ENCODE data around the gene MAML2.

Gene MAML2

DNA sequence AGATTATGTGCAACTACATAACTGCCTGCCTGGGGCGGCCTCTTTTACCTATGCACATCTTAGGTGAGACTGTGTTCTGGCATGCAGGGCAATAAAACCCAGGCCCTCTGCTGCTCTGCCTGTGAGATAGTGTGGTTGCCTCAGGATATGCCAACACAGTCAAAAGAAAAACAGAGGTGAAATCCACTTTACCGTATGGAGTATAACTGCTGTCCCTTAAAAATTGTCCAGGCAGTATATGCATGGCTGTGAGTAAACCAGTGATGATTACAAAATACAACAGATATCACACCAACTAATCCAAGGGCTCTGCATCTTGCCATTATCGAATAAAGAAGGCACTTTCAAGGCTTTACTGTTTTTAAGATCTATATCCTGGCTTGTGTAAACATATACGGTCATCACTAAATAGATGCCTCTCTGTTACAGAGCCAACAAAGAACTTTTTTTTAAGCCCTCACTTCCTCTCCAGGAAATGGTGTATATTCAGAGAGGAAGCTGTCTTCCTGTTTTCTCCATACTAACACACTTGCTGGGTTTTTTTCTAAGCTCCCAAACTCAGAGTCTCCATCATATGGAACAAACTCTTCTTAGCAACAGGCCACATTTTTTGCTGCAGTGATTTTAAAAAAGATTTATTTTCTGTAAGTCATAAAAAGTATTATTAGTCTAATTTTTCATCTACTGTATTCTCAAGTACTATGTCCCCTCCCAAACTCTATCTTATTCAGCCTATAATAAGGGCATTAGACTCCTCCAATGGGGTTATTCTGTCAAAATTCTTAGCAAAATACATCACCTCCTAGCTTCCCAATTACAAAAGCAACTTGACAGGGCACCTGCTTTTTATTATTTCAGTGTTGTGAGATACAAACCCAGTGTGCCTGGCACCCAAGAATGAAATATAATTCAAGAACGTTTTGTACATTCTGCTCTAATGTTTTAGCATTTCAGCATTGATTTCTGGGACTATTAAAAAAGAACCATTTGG is 135.2 kb downstream of the MAML2 start:
- no peak for DNase-seq (ENCODE audit: low spot score)

DNA sequence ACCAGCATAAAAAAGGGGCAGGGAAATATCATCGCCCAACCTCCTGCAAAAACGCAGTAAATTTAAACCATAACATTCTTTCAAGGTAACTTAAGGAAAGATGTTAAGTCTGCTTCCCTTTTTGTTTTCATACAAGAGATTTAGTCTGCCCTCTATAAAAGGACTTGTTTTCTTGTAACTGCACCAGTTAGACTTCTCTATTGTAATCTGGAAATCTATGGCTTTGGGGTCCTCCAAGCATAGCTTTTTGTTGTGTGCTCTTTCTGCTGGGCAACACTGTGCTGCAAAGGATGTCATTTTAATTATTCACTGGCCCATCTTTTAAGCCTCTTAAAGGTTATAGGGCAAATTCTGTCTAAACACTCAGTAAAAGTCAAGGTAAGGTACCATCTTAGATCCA is 136.0 kb downstream of the MAML2 start:
- DNase-seq (ENCODE audit: low spot score): no peak

DNA sequence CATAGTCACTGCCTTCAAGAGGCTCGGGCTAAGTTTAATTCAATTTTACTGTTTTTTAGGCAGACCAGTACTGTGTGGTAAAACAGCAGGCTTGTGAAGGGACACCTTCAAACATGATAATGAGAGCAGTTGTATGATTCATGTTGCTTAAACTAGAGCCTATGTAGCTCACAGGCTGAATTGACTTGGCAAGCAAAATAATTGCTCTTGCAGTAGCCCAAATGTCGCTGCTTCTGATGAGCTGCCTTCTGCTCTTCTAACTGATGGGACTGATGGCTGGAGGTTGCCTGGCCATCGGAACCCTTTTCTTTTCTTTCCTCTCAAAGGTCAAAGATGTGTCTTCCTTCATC is 137.6 kb downstream of the MAML2 start:
- no peak for DNase-seq (ENCODE audit: low spot score)

DNA sequence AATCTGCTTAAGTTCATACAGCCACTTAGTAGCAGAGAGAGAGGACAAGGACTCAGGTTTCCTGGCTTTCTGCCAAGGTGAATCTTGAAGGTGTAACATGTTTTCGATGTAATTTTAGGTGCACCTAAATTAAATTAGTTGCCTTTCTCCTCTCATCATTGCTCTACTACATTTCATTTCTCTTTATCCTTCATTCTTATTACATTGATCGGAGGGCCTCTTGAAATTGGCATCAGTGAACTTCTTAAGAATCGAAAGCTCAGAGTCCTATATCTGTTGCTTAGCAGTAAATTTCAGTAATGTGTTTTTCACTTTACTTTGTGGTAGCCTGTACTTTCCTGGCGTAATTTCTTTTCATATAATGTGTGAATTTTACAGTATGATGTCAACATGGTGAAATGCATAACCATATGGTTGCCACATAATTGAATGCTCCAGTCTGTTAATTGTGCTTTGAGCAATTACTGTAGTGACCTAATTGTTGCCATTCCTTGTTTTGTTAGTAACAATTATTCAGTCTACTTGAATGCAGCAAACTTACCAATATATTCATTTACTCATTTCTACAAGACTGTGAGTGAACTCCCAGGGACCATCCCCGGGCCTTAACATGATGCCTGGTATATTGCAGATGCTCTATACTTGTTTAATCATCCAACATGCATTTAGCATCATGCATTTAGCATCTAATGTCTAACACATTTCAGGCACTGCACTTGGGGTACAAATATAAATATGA is 138.1 kb downstream of the MAML2 start:
- DNase-seq (ENCODE audit: low spot score): no peak

DNA sequence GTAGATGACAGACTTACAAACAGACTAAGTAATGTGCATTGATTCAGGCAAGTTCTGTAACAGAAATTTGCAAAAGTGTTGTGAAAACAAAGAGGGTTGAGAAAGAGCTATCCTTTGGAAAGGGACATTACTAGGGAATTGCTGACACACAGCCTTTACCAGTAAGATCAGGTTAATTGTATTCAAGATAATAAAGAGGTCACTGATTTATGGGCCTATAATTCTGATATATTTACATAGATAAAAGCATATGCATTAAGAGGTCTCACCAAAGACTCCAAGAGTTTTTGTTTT is 138.7 kb downstream of the MAML2 start:
- no peak for DNase-seq (ENCODE audit: low spot score)

DNA sequence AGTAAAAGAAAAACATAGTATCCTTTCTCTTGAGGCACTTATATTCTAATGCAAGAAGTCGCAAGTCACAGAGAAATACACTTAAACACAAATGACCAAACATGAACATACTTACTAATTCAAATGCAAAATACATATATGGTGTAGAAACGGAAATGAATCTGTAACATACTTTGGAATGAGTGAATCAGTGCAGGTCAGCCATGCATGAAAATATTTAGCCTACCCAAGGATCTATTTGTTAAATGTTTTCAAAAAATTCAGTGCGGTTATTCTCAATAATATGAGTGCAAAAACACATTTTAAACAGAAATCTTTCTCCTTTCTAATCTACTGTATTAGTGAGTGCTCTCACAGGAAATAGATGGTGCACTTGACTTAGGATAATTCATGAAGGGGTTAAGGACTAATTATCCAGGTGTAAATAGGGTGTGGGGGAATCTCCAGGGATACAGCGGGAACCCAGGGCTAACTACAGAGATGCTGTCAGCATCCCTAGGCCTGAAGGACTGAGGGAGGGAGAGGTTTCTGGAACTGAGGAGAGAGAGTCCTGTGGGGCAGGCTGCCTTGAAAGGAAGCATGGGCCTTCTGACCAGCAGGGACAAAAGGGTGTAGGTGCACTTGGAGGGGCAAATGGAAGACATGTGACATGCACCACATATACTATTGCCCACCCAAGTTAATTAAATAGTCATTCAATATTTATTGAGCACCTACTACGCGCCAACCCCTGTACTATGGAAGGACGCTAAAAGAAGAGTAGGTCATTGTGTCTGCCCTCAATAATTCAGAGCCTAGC is 139.2 kb downstream of the MAML2 start:
- DNase-seq (ENCODE audit: low spot score): no peak

DNA sequence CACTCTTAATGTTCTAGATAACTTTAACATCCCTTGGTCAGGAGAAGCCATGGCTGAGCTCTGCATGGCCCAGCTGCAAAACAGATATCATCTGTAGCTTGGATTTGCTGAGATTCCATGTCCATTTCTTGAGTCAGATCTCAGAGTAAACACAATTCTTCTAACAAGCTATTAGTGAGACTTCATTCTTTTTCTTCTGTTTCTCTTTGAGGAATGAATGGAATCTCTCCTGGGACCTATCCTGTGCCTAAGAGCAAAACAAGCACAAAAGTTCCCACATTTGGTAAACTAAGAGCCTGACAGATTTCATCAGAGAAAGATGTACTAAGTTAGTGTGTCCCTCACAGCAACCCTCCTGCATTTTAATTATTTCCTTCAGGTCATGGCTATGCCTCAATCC is 142.8 kb downstream of the MAML2 start:
- no peak for DNase-seq (ENCODE audit: low spot score)

DNA sequence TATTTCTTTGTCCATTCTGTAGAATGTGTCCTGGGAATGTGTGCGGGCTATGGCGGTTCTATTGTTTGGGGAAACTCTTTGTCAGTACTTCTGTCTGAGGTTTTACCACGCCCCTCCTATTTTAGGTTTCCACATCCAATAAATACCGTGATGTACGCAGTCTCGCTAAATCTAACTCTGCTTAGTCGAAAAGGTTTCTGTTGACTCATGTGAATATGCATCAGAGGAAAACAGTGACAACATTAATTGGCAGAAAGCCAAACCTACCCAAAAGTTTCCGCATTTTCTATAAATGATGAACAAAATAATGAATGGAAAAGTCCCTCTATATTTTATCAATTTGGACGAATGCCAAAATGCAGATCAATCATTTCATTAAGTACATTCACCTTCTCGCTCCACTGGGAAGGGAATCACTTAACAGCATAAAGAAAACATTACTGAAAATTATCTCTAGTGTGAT is 143.4 kb downstream of the MAML2 start:
- DNase-seq (ENCODE audit: low spot score): no peak

DNA sequence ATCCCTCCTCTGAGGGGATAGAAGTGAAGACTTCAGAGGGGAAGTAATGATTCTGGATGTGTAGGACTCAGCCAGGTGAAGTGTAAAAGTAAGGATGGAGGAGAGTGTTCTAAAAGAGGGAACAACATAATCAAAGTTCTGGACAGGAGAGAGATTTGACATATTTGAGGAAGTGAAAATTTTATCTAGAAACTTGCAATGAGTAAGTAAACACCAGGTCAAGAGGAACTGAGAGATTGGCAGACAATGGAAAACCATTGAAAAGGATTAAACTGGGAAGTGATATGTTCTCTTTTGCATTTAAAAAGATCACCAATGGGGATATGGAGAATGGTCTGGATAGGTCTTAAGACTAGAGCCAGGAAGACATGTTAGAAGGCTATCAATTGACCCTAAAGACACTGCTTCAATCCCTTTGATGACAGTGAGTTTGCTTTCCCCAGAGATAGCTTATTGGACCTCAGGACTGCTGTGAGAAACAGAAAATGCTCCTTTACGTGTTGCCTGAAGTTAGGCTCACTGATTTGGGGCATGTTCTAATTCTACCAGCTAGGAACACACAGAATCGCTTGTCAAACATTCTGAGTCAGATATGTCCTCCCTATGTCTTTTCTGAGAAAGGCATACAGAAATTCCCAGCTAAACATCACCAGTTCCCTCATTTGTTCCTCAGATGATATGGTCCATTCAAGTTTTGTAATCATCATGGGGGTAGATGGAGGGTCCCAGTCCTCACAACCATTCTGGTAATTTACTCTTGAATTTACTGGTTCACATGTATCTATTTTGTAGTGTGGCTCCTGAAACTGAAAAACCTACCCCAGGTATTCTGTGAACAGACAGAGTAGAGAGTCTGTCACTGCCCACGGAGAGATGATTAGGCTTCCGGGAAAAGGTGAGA is 144.9 kb downstream of the MAML2 start:
- DNase-seq (ENCODE audit: low spot score): no peak

DNA sequence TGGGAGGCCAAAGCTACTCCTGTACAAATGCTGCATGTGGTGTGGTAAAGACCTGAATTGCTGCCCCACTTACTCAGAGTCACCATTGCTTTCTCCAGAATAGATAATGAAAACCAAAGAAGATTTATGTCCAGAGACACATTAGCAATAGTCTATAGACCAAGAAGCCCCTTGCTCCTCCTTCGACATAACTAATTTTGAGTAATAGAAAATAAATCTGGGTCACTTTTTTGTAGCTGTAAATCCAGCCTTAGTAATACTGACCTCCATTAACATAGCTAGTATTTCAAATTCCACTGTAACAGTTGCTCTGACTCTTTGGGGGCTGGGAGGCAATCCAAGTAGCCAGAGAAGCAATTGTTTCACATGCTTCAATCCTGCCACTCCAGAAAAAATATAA is 145.9 kb downstream of the MAML2 start:
- no peak for DNase-seq (ENCODE audit: low spot score)

DNA sequence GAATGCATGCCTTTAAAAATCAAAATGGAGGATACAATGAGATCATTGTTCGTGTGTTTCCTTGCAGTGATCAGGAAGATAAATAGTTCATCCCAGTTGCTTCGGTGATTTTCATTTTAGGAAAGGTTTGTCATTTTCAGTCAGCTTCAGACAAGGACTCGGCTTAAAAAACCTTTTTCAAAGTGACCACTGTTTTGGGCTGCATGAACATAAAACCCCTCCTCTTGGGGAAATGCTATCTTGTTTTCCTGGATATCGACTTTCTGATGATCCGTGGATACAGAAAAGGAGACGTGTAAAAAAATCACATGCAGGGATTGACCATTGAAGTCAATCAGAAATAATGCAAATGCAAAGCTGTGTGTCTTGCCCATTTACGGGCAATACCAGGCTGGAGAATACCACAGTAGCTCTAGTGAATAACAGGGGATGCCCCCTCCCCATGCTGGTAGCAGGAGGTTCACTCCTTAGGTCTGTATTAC is 146.8 kb downstream of the MAML2 start:
- DNase-seq (ENCODE audit: low spot score): no peak

DNA sequence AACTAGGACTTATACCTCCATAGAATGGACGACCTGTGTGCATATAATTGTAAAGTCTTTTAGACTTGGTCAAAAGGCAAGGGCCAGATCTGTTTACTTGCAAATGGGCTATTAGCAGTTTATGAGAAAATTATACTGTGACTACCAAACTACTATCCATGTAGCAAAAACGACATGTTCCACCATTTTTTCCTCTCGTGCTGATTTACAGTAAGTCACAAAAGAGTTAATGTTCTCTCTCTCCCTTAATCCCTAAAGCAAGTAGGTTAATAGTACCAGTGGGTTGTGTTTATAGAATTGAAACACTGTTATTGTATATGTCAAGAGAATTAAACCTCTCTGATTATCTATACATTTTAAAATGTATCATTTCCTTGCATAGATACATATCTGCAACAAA is 147.3 kb downstream of the MAML2 start:
- no peak for DNase-seq (ENCODE audit: low spot score)

DNA sequence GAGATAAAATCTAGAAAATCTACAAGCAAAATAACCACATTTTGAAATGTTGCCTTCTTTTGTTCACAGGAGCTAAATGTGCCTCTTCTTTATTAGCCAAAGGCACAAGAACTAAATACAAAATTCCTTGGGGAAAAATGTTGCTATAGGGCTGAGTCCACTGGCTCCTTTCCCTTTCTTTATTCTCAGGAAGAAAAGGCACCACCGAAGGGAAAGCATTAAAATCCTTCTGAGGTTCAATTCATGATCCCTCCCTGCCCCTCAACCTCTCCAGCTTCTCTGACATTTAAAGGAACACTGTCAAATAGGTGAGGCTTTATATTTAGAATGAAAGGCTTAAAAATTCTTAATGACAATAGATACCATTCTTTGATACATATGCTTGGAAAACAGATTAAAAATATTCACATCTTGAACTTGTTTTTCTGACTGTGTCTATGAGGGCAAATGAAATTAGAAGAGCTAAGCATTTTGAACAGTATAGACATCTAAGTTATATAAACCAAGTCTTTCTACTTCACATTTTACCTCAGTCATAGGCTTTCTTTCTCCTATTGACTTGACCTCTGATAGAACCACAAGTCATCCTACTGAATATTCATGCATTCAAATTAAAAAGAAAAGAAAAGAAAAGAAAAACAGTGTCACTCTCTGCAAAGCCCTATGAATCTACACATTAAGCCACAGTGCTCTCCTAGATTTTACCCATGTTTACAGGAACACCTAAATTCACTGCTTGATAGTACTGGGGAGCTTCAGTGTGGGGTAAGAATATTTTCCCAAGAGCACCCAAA is 148.2 kb downstream of the MAML2 start:
- no peak for DNase-seq (ENCODE audit: low spot score)

DNA sequence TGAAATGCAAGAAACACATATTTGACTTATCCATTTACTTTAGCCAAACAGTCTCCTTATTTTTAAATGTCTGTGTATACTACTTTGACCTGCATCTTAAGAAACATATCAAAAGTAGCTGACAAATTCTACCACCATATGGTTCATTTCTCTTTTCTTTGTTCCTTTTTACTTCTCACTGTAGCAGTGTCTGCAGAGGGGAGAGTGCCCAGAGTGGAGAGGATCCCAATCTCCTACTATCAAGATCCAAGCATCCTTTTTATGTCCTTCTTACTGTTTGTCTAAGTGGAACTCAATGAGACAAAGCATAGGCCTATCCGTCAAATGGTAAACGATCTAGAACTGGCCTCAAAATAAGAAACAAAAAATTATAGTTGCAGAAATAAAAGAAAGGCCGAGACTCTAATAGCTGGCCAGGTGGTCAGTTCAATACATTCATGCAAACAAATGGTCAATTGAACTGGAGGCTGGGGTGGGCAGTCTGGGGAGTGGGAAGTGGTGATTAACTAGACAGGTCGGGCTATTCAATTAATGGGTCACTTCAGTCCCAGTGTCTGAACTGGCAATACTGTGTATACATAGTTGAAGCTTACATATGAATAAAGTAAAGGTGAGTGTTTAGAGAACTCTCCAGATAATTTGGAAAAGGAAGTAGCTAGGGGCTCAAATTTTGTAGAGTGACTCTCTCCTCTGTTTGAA is 149.1 kb downstream of the MAML2 start:
- DNase-seq (ENCODE audit: low spot score): no peak

DNA sequence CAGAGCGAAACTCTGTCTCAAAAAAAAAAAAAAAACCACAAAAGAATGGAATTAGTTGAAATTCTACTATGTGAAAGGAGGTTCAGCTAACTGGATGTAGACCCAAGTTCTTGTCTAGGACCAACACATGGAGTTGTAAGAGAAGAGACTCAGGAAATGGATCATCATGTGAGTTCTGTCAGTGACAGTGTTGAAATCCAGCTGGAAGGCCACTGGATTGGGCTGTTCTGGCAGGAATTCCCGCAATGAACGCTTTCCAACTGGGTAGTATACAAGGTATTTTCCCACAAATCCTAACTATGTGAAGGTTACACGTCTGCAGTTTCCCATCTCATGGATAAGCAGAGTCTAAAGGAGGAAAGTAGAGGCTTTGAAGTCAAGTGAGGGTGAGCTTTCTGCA is 151.2 kb downstream of the MAML2 start:
- no peak for DNase-seq (ENCODE audit: low spot score)

DNA sequence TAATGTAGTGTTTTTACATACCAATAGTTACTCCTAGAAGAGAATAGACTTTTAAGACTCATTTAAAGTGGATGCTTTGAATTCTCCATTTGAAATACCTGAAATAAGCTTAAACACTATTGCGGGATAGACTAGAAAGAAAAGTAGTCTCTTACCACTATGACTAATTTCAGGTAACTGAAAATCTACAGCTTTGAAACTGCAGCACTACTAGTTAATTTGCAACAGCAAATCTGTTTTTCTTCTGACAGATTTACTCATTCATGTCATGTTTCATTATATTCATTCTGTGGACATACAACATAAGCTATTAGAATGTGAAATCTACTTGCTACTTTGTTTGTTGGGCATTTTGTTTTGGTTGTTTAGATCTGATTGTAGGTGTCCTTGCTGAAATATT is 153.6 kb downstream of the MAML2 start:
- no peak for DNase-seq (ENCODE audit: low spot score)

DNA sequence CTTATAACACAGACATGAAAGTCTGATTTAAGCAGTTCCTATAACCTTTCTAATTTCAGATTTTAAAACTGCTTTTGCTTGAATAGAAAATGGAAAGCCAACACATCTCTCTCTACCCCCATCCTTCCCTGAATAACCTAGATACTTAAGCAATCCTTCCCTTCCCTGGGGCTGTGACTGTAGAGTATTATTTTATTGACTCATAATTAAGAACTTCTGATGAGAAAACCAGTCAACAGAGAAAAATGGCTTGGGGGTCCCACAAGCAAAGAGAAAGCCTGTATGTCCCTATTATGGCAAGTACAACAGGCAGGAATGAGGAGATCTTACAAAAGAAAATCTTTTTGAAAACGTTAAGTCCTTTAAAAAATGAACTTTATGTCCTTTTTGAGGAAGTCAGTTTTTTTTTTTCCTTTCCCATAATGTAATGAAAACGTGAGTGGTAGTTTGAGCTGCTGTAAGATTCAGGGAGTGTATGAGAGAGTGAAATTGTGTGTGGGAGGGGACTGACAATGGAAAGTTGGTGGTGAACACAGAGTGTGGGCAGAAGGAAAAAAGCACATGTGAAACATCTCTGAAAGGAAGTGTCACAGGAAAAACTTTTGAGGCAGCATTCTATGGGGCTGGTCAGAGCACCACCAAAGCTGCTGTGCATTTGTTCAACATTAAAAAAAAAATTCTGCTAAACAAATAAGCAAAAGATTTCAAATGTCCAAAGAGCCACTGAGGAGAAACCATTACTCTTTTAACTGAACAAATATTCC is 154.6 kb downstream of the MAML2 start:
- no peak for DNase-seq (ENCODE audit: low spot score)

DNA sequence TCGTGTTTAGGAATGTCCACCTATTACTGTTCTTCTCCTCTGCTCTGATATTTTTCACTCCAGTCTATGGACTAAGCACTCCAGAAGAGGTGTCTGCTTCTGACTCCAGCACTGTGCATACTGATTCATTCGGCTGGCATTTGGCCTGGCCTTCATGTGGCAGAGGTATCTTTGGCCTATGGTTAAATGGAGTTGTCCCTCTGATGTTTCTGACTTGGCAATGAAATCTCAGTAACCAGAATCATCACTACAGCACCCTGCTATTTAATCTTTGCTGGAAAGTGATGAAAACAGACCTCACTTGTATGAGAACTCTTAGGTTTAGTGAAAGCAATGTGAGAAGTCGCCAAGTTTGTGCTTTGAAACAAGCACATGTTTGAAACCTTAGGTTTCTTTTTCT is 155.2 kb downstream of the MAML2 start:
- DNase-seq (ENCODE audit: low spot score): no peak

DNA sequence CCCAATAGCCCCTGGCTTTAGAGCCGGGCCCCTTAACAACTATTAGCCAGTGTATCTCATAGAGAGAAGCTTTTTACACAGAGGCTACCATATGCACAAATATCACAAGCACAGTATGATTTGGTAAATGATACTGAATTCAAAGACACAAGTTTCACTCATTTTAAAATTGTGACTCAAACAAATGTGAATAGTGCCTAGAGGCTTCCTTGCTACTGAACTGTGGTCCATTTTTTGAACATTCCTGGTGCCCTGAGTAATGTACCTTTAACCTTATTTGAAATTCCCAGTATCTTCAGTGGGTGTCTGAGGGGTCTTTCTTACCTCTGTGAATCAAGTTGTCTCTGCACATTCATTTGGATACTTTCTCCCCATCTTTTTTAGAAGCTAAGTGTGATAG is 156.2 kb downstream of the MAML2 start:
- no peak for DNase-seq (ENCODE audit: low spot score)

All from left forelimb (tissue), 1 donor.